ENCODE measurements around the gene ALDH1A3. TPM values are rescaled to one million over a fixed set of nuclear protein-coding genes. Genes with fewer than 3 reads are reported as not detected.

The ALDH1A3 gene
- total and polyA plus RNA-seq, 7 donors: 8.6 to 71.2 (median 36.4) TPM

GRCh38 chr15:100947760-100948429 is 68.3 kb downstream of the ALDH1A3 start:
- Histone ChIP-seq H3K9me3 (no peaks in the 10 kb centered on the region), H3K4me1 (no peaks in the 10 kb centered on the region), H3K27ac (no peak overlapping the region), H3K4me3 (no peak overlapping the region), H3K27me3 (no peaks in the 10 kb centered on the region), H3K36me3 (no peaks in the 10 kb centered on the region)
- 80 to 87% methylated on average over 10 of the region's 10 CpGs for WGBS, 2 donors
- intact Hi-C loops (cut with DNase I): no loop called here
- no peak for DNase-seq
- TF ChIP-seq POLR2A (IDR thresholded peaks at IDR 0.05) (no peak), POLR2AphosphoS5 (IDR thresholded peaks at IDR 0.05) (no peak), CTCF (IDR thresholded peaks at IDR 0.05) (no peak), EP300 (IDR thresholded peaks at IDR 0.05) (no peak)

GRCh38 chr15:100948430-100948762 is 68.8 kb downstream of the ALDH1A3 start:
- no peak overlapping the region for H3K27ac ChIP-seq
- H3K9me3 ChIP-seq: no peaks in the 10 kb centered on the region
- H3K4me3 ChIP-seq: no peak overlapping the region
- no peak for DNase-seq
- H3K4me1 ChIP-seq: no peaks in the 10 kb centered on the region
- H3K36me3 ChIP-seq: no peaks in the 10 kb centered on the region
- intact Hi-C loops (cut with DNase I): no loop called here
- TF ChIP-seq CTCF (IDR thresholded peaks at IDR 0.05) (no peak), EP300 (IDR thresholded peaks at IDR 0.05) (no peak), POLR2AphosphoS5 (IDR thresholded peaks at IDR 0.05) (no peak), POLR2A (IDR thresholded peaks at IDR 0.05) (no peak)
- H3K27me3 ChIP-seq: no peaks in the 10 kb centered on the region
- WGBS, 2 donors: 94% methylated on average over 3 of the region's 3 CpGs

- Histone ChIP-seq H3K27ac (no peak overlapping the region), H3K36me3 (no peaks in the 10 kb centered on the region), H3K4me3 (no peak overlapping the region), H3K27me3 (no peaks in the 10 kb centered on the region), H3K9me3 (no peaks in the 10 kb centered on the region), H3K4me1 (no peaks in the 10 kb centered on the region)
- whole genome bisulfite sequencing, 2 donors: 93 to 97% methylated on average over 1 of the region's 1 CpG
- DNase-seq: no peak
- intact Hi-C loops (cut with DNase I): no loop called here
- TF ChIP-seq CTCF (IDR thresholded peaks at IDR 0.05): no peak
- TF ChIP-seq EP300 (IDR thresholded peaks at IDR 0.05): no peak
- TF ChIP-seq POLR2A (IDR thresholded peaks at IDR 0.05): no peak
- no peak for TF ChIP-seq POLR2AphosphoS5 (IDR thresholded peaks at IDR 0.05)
These were observed 70.1 kb downstream of the ALDH1A3 start for GRCh38 chr15:100949691-100950090.

- no peaks in the 10 kb centered on the region for H3K36me3 ChIP-seq
- WGBS, 2 donors: 14 to 46% methylated on average over 5 of the region's 5 CpGs
- TF ChIP-seq POLR2A (IDR thresholded peaks at IDR 0.05): no peak
- no peak for TF ChIP-seq CTCF (IDR thresholded peaks at IDR 0.05)
- no peak for TF ChIP-seq POLR2AphosphoS5 (IDR thresholded peaks at IDR 0.05)
- TF ChIP-seq EP300 (IDR thresholded peaks at IDR 0.05): no peak
- no peak overlapping the region for H3K4me3 ChIP-seq
- no peak overlapping the region for H3K27ac ChIP-seq
- intact Hi-C loops (cut with DNase I): no loop called here
- H3K9me3 ChIP-seq: no peaks in the 10 kb centered on the region
- H3K4me1 ChIP-seq: no peaks in the 10 kb centered on the region
- no peak for DNase-seq
- no peaks in the 10 kb centered on the region for H3K27me3 ChIP-seq
These were observed 72.3 kb downstream of the ALDH1A3 start for GRCh38 chr15:100951965-100952364.

GRCh38 chr15:100952566-100952965 is 72.9 kb downstream of the ALDH1A3 start:
- Histone ChIP-seq H3K4me1 (no peaks in the 10 kb centered on the region), H3K9me3 (no peaks in the 10 kb centered on the region), H3K27me3 (no peaks in the 10 kb centered on the region), H3K4me3 (no peak overlapping the region), H3K27ac (no peak overlapping the region), H3K36me3 (no peaks in the 10 kb centered on the region)
- TF ChIP-seq EP300 (IDR thresholded peaks at IDR 0.05): no peak
- TF ChIP-seq POLR2AphosphoS5 (IDR thresholded peaks at IDR 0.05): no peak
- TF ChIP-seq POLR2A (IDR thresholded peaks at IDR 0.05): no peak
- no peak for TF ChIP-seq CTCF (IDR thresholded peaks at IDR 0.05)
- no peak for DNase-seq
- intact Hi-C loops (cut with DNase I): no loop called here
- WGBS, 2 donors: 45 to 78% methylated on average over 3 of the region's 3 CpGs
